ENCODE measurements around the gene NRXN3.

GRCh38 chr14:78243187-78243586, 73.0 kb downstream of the NRXN3 start:
- TF ChIP-seq EZH2phosphoT487 (IDR thresholded peaks at IDR 0.05; ENCODE audit: insufficient read depth, low read depth) (no peak), EZH2 (IDR thresholded peaks at IDR 0.05; ENCODE audit: insufficient read depth, poor library complexity, severe bottlenecking) (no peak)
